Measurements from ENCODE around the gene RAD23A.

Gene RAD23A

GRCh38 chr19:12996406-12997094, 50.9 kb downstream of the RAD23A start:
- peak; percentile 16; the same call in 1 of the 2 replicates for TF ChIP-seq CTCF (IDR thresholded peaks at IDR 0.05)

GRCh38 chr19:12997179-12997966, 51.7 kb downstream of the RAD23A start:
- TF ChIP-seq CTCF (IDR thresholded peaks at IDR 0.05): no peak

- no peak for TF ChIP-seq CTCF (IDR thresholded peaks at IDR 0.05)
Measured at GRCh38 chr19:12997967-12998940, 52.6 kb downstream of the RAD23A start.

- TF ChIP-seq CTCF (IDR thresholded peaks at IDR 0.05): no peak
Measured at GRCh38 chr19:13001166-13001501, 55.5 kb downstream of the RAD23A start.

- TF ChIP-seq CTCF (IDR thresholded peaks at IDR 0.05): no peak
Measured at GRCh38 chr19:13001502-13002165, 56.0 kb downstream of the RAD23A start.

GRCh38 chr19:13002166-13002898, 56.7 kb downstream of the RAD23A start:
- TF ChIP-seq CTCF (IDR thresholded peaks at IDR 0.05): no peak

All from LNCAP (cell line).